ENCODE measurements around the gene RALGAPB.

RALGAPB gene

GRCh38 chr20:38583306-38583705, 110.7 kb downstream of the RALGAPB start:
- no peaks in the 10 kb centered on the region for H3K36me3 ChIP-seq (replicated peaks; ENCODE audit: insufficient read depth, low read length)
- H4K20me1 ChIP-seq (ENCODE audit: insufficient read depth, low read length) = no peaks in the 10 kb centered on the region
- no peaks in the 10 kb centered on the region for H3K9me3 ChIP-seq (replicated peaks; ENCODE audit: insufficient read depth, low read length)
- no peak overlapping the region for H3K4me2 ChIP-seq (ENCODE audit: low read depth, low read length)
- no peaks in the 10 kb centered on the region for H3K27me3 ChIP-seq (replicated peaks; ENCODE audit: insufficient read depth, low read length)
- H3K4me1 ChIP-seq (ENCODE audit: low read length) = no peaks in the 10 kb centered on the region
- TF ChIP-seq CTCF (IDR thresholded peaks at IDR 0.05; ENCODE audit: low read length) (no peak), EZH2phosphoT487 (IDR thresholded peaks at IDR 0.05; ENCODE audit: low read length) (no peak), EZH2 (optimal IDR thresholded peaks at IDR 0.05; ENCODE audit: low read depth, low read length) (no peak)
- H3K9me2 ChIP-seq (replicated peaks; ENCODE audit: insufficient read depth, low read length) = no peaks in the 10 kb centered on the region
- H3K79me2 ChIP-seq (ENCODE audit: low read length) = no peaks in the 10 kb centered on the region
- no peaks in the 10 kb centered on the region for H3F3A ChIP-seq (ENCODE audit: insufficient read depth, low read length)
- no peak for DNase-seq
- no peak overlapping the region for H3K9ac ChIP-seq (ENCODE audit: low read length)
- no peak overlapping the region for H3K4me3 ChIP-seq (ENCODE audit: low read length)
- no peak overlapping the region for H2AFZ ChIP-seq (ENCODE audit: low read length)
- no peak overlapping the region for H3K27ac ChIP-seq (ENCODE audit: low read length)

GRCh38 chr20:38584099-38584763, 111.6 kb downstream of the RALGAPB start:
- Histone ChIP-seq H3F3A (ENCODE audit: insufficient read depth, low read length) (no peaks in the 10 kb centered on the region), H3K79me2 (ENCODE audit: low read length) (no peaks in the 10 kb centered on the region), H3K9me2 (replicated peaks; ENCODE audit: insufficient read depth, low read length) (no peaks in the 10 kb centered on the region), H4K20me1 (ENCODE audit: insufficient read depth, low read length) (no peaks in the 10 kb centered on the region), H3K9me3 (replicated peaks; ENCODE audit: insufficient read depth, low read length) (no peaks in the 10 kb centered on the region), H3K4me1 (ENCODE audit: low read length) (no peaks in the 10 kb centered on the region), H3K9ac (ENCODE audit: low read length) (no peak overlapping the region), H3K4me2 (ENCODE audit: low read depth, low read length) (no peak overlapping the region), H3K4me3 (ENCODE audit: low read length) (no peak overlapping the region), H3K27ac (ENCODE audit: low read length) (no peak overlapping the region), H3K27me3 (replicated peaks; ENCODE audit: insufficient read depth, low read length) (no peaks in the 10 kb centered on the region), H2AFZ (ENCODE audit: low read length) (no peak overlapping the region), H3K36me3 (replicated peaks; ENCODE audit: insufficient read depth, low read length) (no peaks in the 10 kb centered on the region)
- DNase-seq = no peak
- TF ChIP-seq CTCF (IDR thresholded peaks at IDR 0.05; ENCODE audit: low read length) = no peak
- TF ChIP-seq EZH2phosphoT487 (IDR thresholded peaks at IDR 0.05; ENCODE audit: low read length) = no peak
- no peak for TF ChIP-seq EZH2 (optimal IDR thresholded peaks at IDR 0.05; ENCODE audit: low read depth, low read length)

- H3K9ac ChIP-seq (ENCODE audit: low read length) = no peak overlapping the region
- H3K9me2 ChIP-seq (replicated peaks; ENCODE audit: insufficient read depth, low read length) = no peaks in the 10 kb centered on the region
- H3K4me3 ChIP-seq (ENCODE audit: low read length) = no peak overlapping the region
- TF ChIP-seq CTCF (IDR thresholded peaks at IDR 0.05; ENCODE audit: low read length) = no peak
- TF ChIP-seq EZH2 (optimal IDR thresholded peaks at IDR 0.05; ENCODE audit: low read depth, low read length) = no peak
- TF ChIP-seq EZH2phosphoT487 (IDR thresholded peaks at IDR 0.05; ENCODE audit: low read length) = no peak
- H3K9me3 ChIP-seq (replicated peaks; ENCODE audit: insufficient read depth, low read length) = no peaks in the 10 kb centered on the region
- H3K36me3 ChIP-seq (replicated peaks; ENCODE audit: insufficient read depth, low read length) = no peaks in the 10 kb centered on the region
- no peak overlapping the region for H2AFZ ChIP-seq (ENCODE audit: low read length)
- H3K4me2 ChIP-seq (ENCODE audit: low read depth, low read length) = no peak overlapping the region
- no peak overlapping the region for H3K27ac ChIP-seq (ENCODE audit: low read length)
- no peaks in the 10 kb centered on the region for H4K20me1 ChIP-seq (ENCODE audit: insufficient read depth, low read length)
- no peaks in the 10 kb centered on the region for H3K27me3 ChIP-seq (replicated peaks; ENCODE audit: insufficient read depth, low read length)
- no peaks in the 10 kb centered on the region for H3F3A ChIP-seq (ENCODE audit: insufficient read depth, low read length)
- H3K4me1 ChIP-seq (ENCODE audit: low read length) = no peaks in the 10 kb centered on the region
- DNase-seq = no peak
- no peaks in the 10 kb centered on the region for H3K79me2 ChIP-seq (ENCODE audit: low read length)
Measured at GRCh38 chr20:38585404-38586180, 112.9 kb downstream of the RALGAPB start.

Measured in MM.1S (cell line).